ENCODE measurements around the gene CNTN4.

The CNTN4 gene

GRCh38 chr3:2130726-2131125, 32.1 kb downstream of the CNTN4 start:
- Histone ChIP-seq H3K9me3 (ENCODE audit: insufficient read depth, low read length) (no peaks in the 10 kb centered on the region), H3K27me3 (ENCODE audit: low read depth, low read length) (peaks cover 5% of the 10 kb centered on the region; the same call in 1 of the 2 replicates), H3K4me2 (ENCODE audit: low read length) (no peak overlapping the region), H3K4me3 (ENCODE audit: low read length) (no peak overlapping the region), H3K27ac (ENCODE audit: low read length) (no peak overlapping the region), H4K20me1 (ENCODE audit: insufficient read depth, low read length) (no peaks in the 10 kb centered on the region), H3K79me2 (ENCODE audit: low read length) (no peaks in the 10 kb centered on the region), H3K36me3 (replicated peaks; ENCODE audit: low read depth, low read length) (no peaks in the 10 kb centered on the region), H3K9ac (ENCODE audit: low read length) (no peak overlapping the region), H2AFZ (ENCODE audit: low read depth, low read length) (no peak overlapping the region), H3K4me1 (ENCODE audit: low read length) (no peaks in the 10 kb centered on the region)
- TF ChIP-seq EZH2phosphoT487 (IDR thresholded peaks at IDR 0.05; ENCODE audit: low read depth) (no peak), CTCF (IDR thresholded peaks at IDR 0.05; ENCODE audit: low read depth, low read length) (no peak)

GRCh38 chr3:2133146-2133545, 34.5 kb downstream of the CNTN4 start:
- H3K9me3 ChIP-seq (ENCODE audit: insufficient read depth, low read length) = no peaks in the 10 kb centered on the region
- H3K4me2 ChIP-seq (ENCODE audit: low read length) = no peak overlapping the region
- no peaks in the 10 kb centered on the region for H3K4me1 ChIP-seq (ENCODE audit: low read length)
- H2AFZ ChIP-seq (ENCODE audit: low read depth, low read length) = no peak overlapping the region
- H3K79me2 ChIP-seq (ENCODE audit: low read length) = no peaks in the 10 kb centered on the region
- no peak for TF ChIP-seq EZH2phosphoT487 (IDR thresholded peaks at IDR 0.05; ENCODE audit: low read depth)
- no peak for TF ChIP-seq CTCF (IDR thresholded peaks at IDR 0.05; ENCODE audit: low read depth, low read length)
- H3K36me3 ChIP-seq (replicated peaks; ENCODE audit: low read depth, low read length) = no peaks in the 10 kb centered on the region
- no peak overlapping the region for H3K9ac ChIP-seq (ENCODE audit: low read length)
- no peaks in the 10 kb centered on the region for H4K20me1 ChIP-seq (ENCODE audit: insufficient read depth, low read length)
- H3K27me3 ChIP-seq (ENCODE audit: low read depth, low read length) = peaks cover 5% of the 10 kb centered on the region; the same call in 1 of the 2 replicates
- no peak overlapping the region for H3K4me3 ChIP-seq (ENCODE audit: low read length)
- H3K27ac ChIP-seq (ENCODE audit: low read length) = no peak overlapping the region

- Histone ChIP-seq H3K4me1 (ENCODE audit: low read length) (peaks cover 15% of the 10 kb centered on the region), H3K9ac (ENCODE audit: low read length) (no peak overlapping the region), H3K4me3 (ENCODE audit: low read length) (no peak overlapping the region), H3K27me3 (ENCODE audit: low read depth, low read length) (peaks cover 6% of the 10 kb centered on the region; the same call in 1 of the 2 replicates), H3K4me2 (ENCODE audit: low read length) (no peak overlapping the region), H3K79me2 (ENCODE audit: low read length) (no peaks in the 10 kb centered on the region), H4K20me1 (ENCODE audit: insufficient read depth, low read length) (no peaks in the 10 kb centered on the region), H3K9me3 (ENCODE audit: insufficient read depth, low read length) (no peaks in the 10 kb centered on the region), H3K36me3 (replicated peaks; ENCODE audit: low read depth, low read length) (no peaks in the 10 kb centered on the region), H2AFZ (ENCODE audit: low read depth, low read length) (no peak overlapping the region), H3K27ac (ENCODE audit: low read length) (no peak overlapping the region)
- TF ChIP-seq EZH2phosphoT487 (IDR thresholded peaks at IDR 0.05; ENCODE audit: low read depth) (no peak), CTCF (IDR thresholded peaks at IDR 0.05; ENCODE audit: low read depth, low read length) (no peak)
These were observed 39.0 kb downstream of the CNTN4 start for GRCh38 chr3:2137651-2138050.

- Histone ChIP-seq H3K27ac (ENCODE audit: low read length) (no peak overlapping the region), H3K4me2 (ENCODE audit: low read length) (peak overlapping the region; percentile 65), H4K20me1 (ENCODE audit: insufficient read depth, low read length) (no peaks in the 10 kb centered on the region)
These were observed 42.8 kb downstream of the CNTN4 start for GRCh38 chr3:2141482-2141881.

More at GRCh38 chr3:2141482-2141881, 42.8 kb downstream of the CNTN4 start:
- no peak for TF ChIP-seq CTCF (IDR thresholded peaks at IDR 0.05; ENCODE audit: low read depth, low read length)
- TF ChIP-seq EZH2phosphoT487 (IDR thresholded peaks at IDR 0.05; ENCODE audit: low read depth) = 0 out of 2 replicates have a peak, but pooled peaks have one; percentile 37
- Histone ChIP-seq H3K27me3 (ENCODE audit: low read depth, low read length) (0 out of 2 replicates have a peak, but pooled peaks cover 4% of the 10 kb centered on the region), H3K36me3 (replicated peaks; ENCODE audit: low read depth, low read length) (no peaks in the 10 kb centered on the region), H3K9me3 (ENCODE audit: insufficient read depth, low read length) (no peaks in the 10 kb centered on the region), H2AFZ (ENCODE audit: low read depth, low read length) (no peak overlapping the region), H3K4me3 (ENCODE audit: low read length) (peak overlapping the region; percentile 41), H3K79me2 (ENCODE audit: low read length) (no peaks in the 10 kb centered on the region), H3K9ac (ENCODE audit: low read length) (no peak overlapping the region), H3K4me1 (ENCODE audit: low read length) (peaks cover 22% of the 10 kb centered on the region)

Data from OCI-LY3 (cell line).